Measurements from ENCODE around the gene KLF9.
"Not testable (repeated sequence)": the region's sequence is repeated elsewhere in the genome, so short reads cannot be mapped to it uniquely, and the experiment has no call there.

The KLF9 gene

DNA sequence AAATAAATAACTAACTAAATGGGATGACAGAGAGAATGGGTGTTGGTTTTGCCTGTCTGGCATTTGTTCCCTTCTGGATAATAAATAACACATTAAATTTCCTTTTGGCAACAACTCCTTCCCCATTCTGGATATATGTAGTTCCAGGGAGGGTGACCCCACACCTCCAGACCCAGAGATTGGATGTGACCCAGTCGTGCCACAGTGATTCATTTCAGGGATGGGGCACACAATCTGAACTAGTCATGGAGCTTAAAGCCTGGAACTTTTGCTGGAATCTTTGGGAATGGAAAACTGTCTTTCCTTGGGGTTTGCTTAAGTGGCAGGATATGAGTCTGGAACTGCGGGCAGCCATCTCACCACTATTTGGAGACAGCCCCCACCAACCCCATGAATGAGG, 11.3 kb downstream of the KLF9 start:
- no peak for DNase-seq

DNA sequence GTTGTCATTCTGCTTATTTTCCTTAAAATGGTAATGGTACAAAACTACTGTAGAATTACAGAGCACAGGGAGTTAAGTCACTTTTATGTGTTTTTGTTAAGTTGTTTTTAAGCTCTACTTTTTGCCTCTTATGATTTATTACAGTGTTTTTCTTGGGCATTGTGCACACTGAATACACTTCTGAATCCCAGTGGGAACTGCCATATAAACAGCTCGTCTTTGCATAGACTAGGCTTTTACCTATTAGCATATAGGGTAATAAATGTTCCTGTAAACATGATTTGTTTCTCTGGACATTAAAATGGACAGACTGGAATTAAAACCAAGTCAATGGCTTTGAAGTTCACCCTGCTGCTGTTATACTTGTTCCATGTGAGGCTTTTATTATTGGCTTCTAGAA, 12.2 kb downstream of the KLF9 start:
- no peak for DNase-seq

DNA sequence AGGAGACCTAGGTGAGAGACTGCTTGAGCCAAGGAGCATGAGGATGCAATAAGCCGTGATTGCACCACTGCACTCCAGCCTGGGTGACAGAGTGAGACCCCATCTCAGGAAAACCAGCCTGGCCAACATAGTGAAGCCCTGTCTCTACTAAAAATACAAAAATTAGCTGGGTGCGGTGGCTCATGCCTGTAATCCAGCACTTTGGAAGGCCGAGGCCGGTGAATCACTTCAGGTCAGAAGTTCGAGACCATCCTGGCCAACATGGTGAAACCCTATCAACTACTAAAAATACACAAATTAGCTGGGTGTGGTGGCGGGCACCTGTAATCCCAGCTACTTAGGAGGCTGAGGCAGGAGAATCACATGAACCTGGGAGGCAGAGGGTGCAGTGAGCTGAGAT, 13.2 kb downstream of the KLF9 start:
- DNase-seq, result not testable (repeated sequence)

DNA sequence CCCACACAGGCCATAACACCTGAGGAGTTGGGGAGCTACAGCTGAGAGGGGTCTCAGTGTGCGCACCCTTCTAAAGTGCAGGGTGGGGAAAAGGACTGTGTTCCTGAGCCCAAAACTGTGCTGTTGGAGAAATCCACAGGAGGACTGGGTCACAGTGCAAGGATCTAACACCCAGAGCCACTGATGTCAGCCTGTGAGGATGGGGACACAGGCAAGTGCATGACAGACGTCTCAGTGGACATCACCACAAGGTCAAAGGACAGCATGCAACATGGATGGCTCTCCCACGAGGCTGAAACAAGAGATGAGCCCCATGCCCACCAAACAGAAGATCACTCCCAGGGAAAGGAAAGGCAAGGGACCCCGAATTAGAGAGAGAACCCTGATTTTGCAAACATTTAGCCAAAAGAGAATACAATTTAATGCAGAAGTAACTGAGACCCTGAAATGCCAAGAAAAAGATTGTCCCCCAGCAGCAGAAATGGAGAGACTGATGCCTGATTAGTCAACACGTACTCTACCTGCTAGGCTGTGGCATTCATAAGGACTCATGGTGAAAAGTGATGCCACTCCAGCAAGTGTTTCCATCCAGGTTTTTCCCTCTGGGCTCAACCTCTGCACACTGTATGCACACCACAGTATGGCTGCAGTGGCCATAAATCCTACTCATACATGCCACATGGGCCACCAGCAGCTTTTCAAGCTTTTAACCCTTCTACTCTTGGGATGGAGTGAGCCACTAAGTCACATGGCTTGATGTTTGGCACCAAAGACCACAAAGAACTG, 14.2 kb downstream of the KLF9 start:
- no peak for DNase-seq

DNA sequence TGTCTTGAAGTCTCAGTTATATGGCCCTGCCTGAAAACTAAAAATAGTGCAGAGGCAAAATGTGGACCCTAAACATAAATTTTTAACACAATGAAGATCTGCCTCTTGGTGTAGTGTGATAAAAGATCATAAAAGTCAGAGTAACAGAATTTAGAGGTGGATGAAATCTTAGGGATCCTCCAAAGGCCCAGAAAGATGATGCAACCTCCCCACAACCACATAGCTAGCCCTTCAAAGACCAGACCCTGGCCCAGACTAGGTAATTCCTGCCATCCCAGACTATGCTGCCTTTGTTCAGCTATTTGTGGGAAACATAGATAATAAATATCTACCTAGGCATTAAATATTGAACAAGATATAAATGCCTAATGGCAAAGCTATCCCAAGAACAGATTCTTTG, 15.3 kb downstream of the KLF9 start:
- no peak for DNase-seq

DNA sequence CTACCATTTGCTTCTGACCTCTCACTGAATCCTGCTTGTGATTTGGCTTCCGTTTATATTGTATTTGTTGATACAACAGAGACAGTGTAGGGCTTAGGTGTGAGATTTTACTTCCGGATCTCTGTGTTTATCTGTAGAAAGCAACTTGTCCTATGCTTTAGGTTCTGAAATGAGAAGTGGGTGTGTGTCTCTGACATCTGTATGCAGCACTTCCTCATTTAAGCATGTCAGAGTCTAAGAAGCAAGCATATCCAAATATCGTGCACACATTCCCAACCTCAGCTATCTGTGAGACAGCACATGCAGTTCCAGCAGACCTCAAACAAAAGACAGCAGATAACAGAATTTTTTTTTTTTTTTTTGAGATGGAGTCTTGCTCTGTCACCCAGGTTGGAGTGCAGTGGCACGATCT, 16.3 kb downstream of the KLF9 start:
- DNase-seq, result no peak

- DNase-seq, result no peak
These were observed 18.8 kb downstream of the KLF9 start for GRCh38 chr9:70395652-70396051.

- no peak for DNase-seq
These were observed 21.6 kb downstream of the KLF9 start for GRCh38 chr9:70392850-70393249.

DNA sequence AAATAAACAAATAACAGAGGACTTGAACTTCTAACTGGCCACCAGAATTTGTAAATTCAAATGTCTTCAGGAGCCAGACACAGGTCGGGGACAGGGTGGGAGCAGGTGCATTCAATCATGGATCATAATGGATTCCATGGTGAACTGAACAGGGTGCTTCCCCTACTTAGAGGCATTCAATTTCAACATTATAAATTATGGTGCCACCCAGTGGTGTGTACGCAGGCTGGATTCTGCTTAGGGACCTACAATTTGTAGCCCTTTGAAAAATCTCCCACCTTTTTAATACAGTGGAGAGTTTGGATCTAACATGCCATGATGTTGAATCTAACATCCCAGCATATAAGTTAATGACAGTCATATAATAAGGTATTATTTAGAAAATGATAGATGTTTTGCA, 22.3 kb downstream of the KLF9 start:
- no peak for DNase-seq

- DNase-seq, result no peak
These were observed 23.5 kb downstream of the KLF9 start for GRCh38 chr9:70390933-70391341.

- no peak for DNase-seq
These were observed 24.7 kb downstream of the KLF9 start for GRCh38 chr9:70389621-70390266.

DNA sequence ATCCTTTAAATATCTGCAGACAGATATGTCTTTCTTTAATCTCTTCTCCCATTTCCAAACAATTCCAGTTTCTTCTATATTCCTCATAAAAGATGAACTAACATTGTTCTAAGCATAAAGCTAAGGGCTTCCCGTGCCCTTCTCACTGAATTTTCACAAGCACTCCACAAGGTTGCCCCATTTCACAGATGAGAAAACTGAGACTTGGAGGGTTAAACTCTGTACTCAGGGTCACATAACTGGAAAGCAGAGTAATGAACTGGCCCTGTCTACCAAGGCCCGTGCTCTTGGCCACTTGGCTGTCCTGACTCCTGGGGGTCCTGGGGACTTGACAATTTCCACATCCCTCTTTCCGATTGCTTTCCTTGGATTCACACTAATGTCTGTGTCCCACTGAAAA, 25.3 kb downstream of the KLF9 start:
- DNase-seq, result no peak

GRCh38 chr9:70387663-70388062, 26.8 kb downstream of the KLF9 start:
- DNase-seq, result no peak

- DNase-seq, result no peak
These were observed 29.0 kb downstream of the KLF9 start for GRCh38 chr9:70385426-70385825.

DNA sequence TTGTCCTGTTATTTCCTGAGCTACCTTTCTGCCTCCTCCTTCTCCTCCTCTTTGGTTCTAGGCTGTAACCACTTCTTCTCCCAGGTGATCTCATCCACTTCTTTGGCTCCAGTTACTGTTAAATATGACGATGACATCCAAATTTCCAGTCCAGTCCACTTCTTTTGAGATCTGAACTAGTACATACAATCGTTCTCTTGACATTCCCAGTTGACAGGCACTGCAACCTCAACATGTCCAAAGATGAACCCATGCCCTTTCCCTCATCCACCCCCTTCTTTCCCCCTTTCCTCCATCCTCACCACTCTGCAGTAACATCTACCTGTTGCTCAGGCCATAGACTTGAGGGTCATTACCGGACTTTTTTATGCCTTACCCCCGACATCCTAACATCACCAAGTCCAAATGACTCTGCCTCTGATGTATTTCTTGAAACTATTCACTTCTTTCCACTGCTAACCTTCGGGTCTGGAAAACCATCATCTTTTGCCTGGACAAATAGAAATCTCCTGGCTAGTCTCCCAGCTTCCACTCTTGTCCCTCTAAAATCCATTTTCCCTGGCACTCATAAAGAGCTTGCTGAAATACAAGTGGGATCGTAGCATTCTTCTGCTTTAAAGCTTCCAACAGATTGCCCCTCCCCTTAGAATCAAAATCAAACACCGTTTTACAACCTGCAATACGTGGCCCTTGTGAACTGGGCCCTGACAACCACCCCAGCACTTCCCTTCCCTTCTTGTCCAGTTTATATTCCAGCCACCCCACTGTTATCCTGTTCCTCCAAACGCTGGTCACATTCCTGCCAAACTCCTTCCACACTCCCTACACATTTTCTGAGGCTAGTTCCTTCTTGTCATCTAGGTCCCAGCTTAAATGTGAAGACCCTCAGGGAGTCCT, 31.5 kb downstream of the KLF9 start:
- no peak for DNase-seq

DNA sequence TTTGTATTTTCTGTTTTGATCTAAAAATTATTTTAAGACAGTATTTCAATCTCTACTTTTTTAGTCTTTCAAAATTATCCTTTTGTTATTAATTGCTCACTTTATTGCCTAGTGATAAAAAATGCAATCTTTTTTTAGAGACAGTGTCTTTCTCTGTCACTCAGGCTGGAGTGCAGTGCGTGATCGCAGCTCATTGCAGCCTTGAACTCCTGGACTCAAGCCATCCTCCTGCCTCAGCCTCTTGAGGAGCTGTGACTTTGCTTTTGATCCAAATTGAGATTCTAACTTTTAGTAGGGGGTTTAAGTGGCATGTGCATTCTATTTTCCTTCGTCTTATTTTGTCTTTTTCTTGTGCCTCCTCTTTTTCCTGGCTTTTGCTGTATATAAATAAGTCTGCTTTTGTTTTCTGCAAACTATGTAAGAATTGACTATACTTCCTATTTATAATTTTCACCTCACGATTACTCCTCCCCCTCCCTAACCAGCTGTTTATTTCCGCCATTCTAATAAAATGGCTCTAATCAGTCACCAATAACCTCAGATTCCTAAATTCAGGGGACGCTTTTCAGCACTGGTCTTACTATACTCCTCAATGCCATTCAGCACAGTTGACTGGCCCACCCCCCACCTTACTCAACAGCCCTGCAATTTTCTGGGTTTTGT, 32.3 kb downstream of the KLF9 start:
- DNase-seq, result no peak

- no peak for DNase-seq
These were observed 39.4 kb downstream of the KLF9 start for GRCh38 chr9:70374962-70375618.

DNA sequence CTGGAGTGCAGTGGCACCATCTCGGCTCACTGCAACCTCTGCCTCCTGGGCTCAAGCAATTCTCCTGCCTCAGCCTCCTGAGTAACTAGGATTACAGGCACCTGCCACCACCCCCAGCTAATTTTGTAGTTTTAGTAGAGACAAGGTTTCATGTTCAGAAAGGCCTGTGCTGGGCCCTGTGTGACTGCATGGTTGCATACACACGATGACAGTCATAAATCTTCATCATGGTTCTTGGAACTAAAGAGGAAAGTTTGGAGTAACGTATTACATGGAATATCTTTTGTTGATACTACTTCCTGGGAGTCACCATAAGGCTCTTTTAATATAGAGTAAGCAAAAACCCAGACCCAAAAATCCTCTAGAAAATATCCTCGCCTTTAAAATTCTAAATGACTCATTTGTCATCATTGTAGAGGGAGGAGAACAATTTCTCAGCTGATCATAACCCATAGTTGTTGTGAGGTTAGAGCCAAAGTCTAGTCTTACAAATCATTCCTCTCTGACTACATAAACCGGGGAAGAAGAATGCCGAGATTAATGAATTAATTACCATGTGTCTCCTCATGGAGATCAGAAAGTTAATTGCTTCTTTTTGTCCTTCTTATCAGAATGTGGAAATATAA, 47.0 kb downstream of the KLF9 start:
- DNase-seq, result no peak

- no peak for DNase-seq
These were observed 50.7 kb downstream of the KLF9 start for GRCh38 chr9:70363760-70364159.

GRCh38 chr9:70362952-70363351, 51.5 kb downstream of the KLF9 start:
- no peak for DNase-seq

DNA sequence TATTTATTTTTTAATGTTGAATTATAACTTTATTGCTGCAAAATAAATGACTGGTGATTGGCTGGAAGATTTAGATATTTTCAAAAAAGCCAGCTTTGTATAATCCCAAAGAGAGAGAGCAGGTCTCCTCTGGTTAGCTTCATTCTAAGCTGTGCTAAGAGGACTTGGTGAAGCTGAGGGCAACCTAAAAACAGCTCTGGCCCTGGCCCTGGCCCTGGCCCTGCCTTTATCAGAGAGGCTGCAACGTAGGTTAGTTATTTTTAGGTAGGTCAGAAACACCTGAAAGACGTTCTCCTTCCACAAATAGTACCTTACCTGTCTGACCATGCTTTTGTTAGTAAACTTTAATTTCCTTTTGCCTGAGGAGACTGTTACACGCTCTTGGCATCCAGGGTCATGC, 58.7 kb downstream of the KLF9 start:
- no peak for DNase-seq

GRCh38 chr9:70352802-70353201, 61.7 kb downstream of the KLF9 start:
- no peak for DNase-seq
